ENCODE results near the gene DACH1. TPM values are rescaled to one million over a fixed set of nuclear protein-coding genes. Genes with fewer than 3 reads are reported as not detected.

DACH1 gene
- total RNA-seq, 1 donor from 2014 or later, result 37.1 TPM

DNA sequence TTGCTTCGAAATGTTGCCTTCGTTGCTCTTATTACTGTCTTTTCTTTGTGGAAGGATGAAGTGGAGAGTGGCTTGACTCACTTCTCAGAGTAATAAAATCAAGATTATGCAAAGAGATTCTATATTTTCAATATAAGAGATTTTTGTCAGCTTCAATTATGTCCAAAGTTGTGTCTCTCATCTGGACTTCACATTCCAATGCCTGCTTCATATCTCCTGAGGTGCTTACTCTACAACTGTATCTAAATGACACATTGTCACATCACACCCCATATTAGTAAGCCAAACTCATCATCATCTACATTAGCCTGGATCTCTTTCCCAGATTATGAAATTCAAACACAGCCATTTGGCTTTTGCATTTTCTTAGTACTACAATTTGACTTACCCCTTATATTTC is 409.4 kb downstream of the DACH1 start:
- TF ChIP-seq, protein P1, sequence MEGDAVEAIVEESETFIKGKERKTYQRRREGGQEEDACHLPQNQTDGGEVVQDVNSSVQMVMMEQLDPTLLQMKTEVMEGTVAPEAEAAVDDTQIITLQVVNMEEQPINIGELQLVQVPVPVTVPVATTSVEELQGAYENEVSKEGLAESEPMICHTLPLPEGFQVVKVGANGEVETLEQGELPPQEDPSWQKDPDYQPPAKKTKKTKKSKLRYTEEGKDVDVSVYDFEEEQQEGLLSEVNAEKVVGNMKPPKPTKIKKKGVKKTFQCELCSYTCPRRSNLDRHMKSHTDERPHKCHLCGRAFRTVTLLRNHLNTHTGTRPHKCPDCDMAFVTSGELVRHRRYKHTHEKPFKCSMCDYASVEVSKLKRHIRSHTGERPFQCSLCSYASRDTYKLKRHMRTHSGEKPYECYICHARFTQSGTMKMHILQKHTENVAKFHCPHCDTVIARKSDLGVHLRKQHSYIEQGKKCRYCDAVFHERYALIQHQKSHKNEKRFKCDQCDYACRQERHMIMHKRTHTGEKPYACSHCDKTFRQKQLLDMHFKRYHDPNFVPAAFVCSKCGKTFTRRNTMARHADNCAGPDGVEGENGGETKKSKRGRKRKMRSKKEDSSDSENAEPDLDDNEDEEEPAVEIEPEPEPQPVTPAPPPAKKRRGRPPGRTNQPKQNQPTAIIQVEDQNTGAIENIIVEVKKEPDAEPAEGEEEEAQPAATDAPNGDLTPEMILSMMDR (IDR thresholded peaks at IDR 0.05; ENCODE audit: unreplicated experiment), result no peak
- peaks cover 4% of the 10 kb centered on the region for H3K36me3 Mint-ChIP-seq (ENCODE audit: insufficient read depth)
- no peak overlapping the region for H3K4me3 Mint-ChIP-seq (ENCODE audit: low read depth)
- no peak for DNase-seq (ENCODE audit: low spot score, unreplicated experiment)
- H3K9me3 Mint-ChIP-seq (ENCODE audit: low read depth), result no peaks in the 10 kb centered on the region
- no peaks in the 10 kb centered on the region for H3K27me3 Mint-ChIP-seq
- no peak overlapping the region for H3K27ac Mint-ChIP-seq
- H3K4me1 Mint-ChIP-seq (ENCODE audit: low read depth), result peaks cover 6% of the 10 kb centered on the region

DNA sequence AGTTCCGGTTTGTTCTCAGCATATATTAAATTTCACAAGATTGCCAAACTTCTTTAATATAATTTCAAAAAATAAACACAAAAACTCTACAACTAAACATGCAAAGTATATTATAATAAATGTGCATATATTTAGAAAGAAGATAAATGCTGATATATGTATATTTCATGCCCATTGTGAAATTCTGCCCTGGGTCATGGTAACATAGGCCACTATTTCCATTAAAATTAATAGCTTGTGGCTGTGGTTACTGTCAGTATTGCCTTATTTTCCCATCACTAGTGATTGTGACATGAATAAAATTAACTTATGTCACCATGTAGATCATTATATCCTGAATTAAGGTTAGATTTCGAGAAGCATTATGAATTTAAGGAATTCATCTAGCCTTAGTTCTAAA is 410.9 kb downstream of the DACH1 start:
- Mint-ChIP-seq H3K36me3 (ENCODE audit: insufficient read depth) (peaks cover 4% of the 10 kb centered on the region), H3K9me3 (ENCODE audit: low read depth) (no peaks in the 10 kb centered on the region), H3K27me3 (no peaks in the 10 kb centered on the region), H3K4me1 (ENCODE audit: low read depth) (peaks cover 6% of the 10 kb centered on the region), H3K4me3 (ENCODE audit: low read depth) (no peak overlapping the region), H3K27ac (no peak overlapping the region)
- TF ChIP-seq, protein P1 (IDR thresholded peaks at IDR 0.05; ENCODE audit: unreplicated experiment), result no peak
- DNase-seq (ENCODE audit: low spot score, unreplicated experiment), result no peak

DNA sequence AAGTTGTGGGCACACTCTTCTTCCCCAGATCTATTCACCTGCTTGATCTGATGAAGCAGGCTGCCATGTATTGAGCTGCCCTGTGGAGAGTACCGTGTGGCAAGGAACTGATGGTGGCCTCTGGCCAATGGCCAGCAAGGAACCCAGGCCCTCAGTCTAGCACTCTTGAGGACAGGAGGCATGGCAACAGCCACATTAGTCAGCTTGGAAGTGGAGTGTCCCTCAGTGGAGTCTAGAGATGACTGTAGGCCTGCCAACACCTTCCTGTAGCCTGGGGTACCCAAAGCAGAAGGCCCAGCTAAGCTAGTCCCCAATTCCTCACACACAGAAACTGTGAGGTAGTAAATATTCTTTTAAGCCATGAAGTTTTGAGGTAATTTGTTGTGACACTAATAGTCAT is 412.5 kb downstream of the DACH1 start:
- no peak for DNase-seq (ENCODE audit: low spot score, unreplicated experiment)
- TF ChIP-seq, protein P1 (IDR thresholded peaks at IDR 0.05; ENCODE audit: unreplicated experiment), result no peak
- H3K9me3 Mint-ChIP-seq (ENCODE audit: low read depth), result no peaks in the 10 kb centered on the region
- H3K27ac Mint-ChIP-seq, result no peak overlapping the region
- peaks cover 4% of the 10 kb centered on the region for H3K4me1 Mint-ChIP-seq (ENCODE audit: low read depth)
- no peak overlapping the region for H3K4me3 Mint-ChIP-seq (ENCODE audit: low read depth)
- H3K36me3 Mint-ChIP-seq (ENCODE audit: insufficient read depth), result peaks cover 9% of the 10 kb centered on the region
- H3K27me3 Mint-ChIP-seq, result no peaks in the 10 kb centered on the region

DNA sequence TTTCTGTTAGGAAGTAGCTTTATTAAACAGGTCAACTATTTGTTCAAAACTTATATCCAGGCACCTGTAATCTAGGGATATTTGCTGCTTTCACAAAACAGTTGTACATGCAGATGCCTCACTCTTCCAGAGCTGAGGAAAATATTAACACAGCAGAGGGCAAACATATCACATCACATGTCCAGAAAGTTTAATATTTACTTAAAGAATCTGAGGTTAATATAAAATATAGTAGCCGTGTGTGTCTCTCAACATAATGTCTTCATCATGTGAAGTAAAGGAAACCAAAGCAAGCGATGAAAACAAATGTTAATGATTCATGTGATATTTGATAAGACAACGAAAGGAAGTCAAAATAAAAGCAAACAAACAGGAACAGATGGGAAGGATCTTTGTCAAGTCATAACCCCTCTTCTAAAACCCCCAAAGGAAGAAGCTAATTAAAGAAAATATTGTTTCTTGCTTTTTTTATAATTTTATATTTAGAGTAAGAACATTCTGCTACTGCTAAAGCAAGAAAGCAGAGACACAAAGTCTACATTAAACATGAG is 418.8 kb downstream of the DACH1 start:
- Mint-ChIP-seq H3K9me3 (ENCODE audit: low read depth) (no peaks in the 10 kb centered on the region), H3K4me3 (ENCODE audit: low read depth) (no peak overlapping the region), H3K4me1 (ENCODE audit: low read depth) (peaks cover 4% of the 10 kb centered on the region), H3K36me3 (ENCODE audit: insufficient read depth) (peaks cover 7% of the 10 kb centered on the region), H3K27ac (no peak overlapping the region), H3K27me3 (no peaks in the 10 kb centered on the region)
- TF ChIP-seq, protein P1 (IDR thresholded peaks at IDR 0.05; ENCODE audit: unreplicated experiment), result no peak
- DNase-seq (ENCODE audit: low spot score, unreplicated experiment), result no peak

DNA sequence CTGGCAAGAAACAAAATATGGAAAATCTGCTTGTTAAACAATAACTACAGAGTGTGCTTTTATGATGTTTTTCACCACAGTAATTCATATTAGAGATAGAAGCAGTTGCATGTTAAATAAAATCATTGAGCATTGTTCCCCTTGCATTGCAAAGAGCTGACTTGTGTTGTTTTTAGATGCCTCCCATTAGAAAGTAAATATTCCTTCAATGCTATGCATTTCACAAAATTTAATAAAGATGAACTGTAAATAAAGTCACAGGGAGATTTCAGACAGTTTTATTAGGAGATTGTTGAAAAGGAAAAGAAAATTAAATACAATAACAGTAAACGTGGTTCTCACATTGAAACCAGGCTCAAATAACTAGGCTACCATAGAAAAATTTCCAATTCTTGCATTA is 429.3 kb downstream of the DACH1 start:
- Mint-ChIP-seq H3K9me3 (ENCODE audit: low read depth) (no peaks in the 10 kb centered on the region), H3K27me3 (no peaks in the 10 kb centered on the region), H3K4me1 (ENCODE audit: low read depth) (peaks cover 5% of the 10 kb centered on the region), H3K4me3 (ENCODE audit: low read depth) (no peak overlapping the region), H3K36me3 (ENCODE audit: insufficient read depth) (no peaks in the 10 kb centered on the region), H3K27ac (no peak overlapping the region)
- DNase-seq (ENCODE audit: low spot score, unreplicated experiment), result no peak
- TF ChIP-seq, protein P1 (IDR thresholded peaks at IDR 0.05; ENCODE audit: unreplicated experiment), result no peak

Measured in progenitor cell of endocrine pancreas (in vitro differentiated cells).